Retina (tissue), 1 donor: ENCODE measurements around the gene KDM3A.

Experiments
- DNase-seq: peaks from one replicate; pipeline ENCODE4 v3.0.0-alpha.2; 2016

Gene KDM3A, protein sequence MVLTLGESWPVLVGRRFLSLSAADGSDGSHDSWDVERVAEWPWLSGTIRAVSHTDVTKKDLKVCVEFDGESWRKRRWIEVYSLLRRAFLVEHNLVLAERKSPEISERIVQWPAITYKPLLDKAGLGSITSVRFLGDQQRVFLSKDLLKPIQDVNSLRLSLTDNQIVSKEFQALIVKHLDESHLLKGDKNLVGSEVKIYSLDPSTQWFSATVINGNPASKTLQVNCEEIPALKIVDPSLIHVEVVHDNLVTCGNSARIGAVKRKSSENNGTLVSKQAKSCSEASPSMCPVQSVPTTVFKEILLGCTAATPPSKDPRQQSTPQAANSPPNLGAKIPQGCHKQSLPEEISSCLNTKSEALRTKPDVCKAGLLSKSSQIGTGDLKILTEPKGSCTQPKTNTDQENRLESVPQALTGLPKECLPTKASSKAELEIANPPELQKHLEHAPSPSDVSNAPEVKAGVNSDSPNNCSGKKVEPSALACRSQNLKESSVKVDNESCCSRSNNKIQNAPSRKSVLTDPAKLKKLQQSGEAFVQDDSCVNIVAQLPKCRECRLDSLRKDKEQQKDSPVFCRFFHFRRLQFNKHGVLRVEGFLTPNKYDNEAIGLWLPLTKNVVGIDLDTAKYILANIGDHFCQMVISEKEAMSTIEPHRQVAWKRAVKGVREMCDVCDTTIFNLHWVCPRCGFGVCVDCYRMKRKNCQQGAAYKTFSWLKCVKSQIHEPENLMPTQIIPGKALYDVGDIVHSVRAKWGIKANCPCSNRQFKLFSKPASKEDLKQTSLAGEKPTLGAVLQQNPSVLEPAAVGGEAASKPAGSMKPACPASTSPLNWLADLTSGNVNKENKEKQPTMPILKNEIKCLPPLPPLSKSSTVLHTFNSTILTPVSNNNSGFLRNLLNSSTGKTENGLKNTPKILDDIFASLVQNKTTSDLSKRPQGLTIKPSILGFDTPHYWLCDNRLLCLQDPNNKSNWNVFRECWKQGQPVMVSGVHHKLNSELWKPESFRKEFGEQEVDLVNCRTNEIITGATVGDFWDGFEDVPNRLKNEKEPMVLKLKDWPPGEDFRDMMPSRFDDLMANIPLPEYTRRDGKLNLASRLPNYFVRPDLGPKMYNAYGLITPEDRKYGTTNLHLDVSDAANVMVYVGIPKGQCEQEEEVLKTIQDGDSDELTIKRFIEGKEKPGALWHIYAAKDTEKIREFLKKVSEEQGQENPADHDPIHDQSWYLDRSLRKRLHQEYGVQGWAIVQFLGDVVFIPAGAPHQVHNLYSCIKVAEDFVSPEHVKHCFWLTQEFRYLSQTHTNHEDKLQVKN (N-terminal part only)

DNA sequence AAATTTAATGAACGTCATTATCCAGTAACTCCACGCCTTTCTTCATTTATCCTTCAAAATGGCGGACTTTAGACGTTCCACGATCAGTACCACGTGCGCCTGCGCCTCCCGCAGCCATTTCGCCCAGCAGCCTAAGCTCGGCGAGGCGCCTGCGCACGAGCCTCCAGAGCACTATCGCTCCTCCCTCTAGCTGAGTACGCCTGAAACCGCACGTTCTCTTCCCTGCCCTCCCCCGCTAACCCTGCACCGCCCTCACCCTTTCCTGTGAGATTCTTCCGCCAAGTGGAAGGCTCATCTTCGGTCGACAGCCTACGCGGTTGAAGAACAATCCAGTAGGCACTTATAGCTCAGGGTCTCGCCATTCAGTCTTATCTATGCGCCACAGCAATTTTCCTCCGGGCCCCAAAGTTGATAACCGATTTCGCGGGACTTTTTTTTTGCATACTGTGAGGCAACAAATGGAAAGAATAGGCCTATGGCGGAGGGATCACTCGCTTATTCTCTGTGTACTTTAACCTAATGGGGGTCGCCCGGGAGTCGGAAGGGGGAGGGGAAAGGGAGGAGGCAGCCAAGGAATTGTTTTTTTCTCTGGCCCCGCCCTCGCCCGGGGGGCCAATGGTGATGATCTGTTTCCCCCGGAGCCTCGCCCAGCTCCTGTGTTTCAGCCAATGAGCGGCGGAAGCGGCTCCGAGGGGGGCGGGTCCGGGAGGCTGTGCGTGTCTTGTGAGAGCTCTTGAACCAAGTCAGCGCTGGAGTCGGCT lies at the start of gene KDM3A:
Gene KDM3A (plus strand): TSS at position 741 of the 761 bp plus-strand sequence. CDS start 677 bp downstream, outside the sequence.
- peak; percentile 100 for DNase-seq

GRCh38 chr2:86392873-86393518 lies 48.2 kb upstream of the KDM3A start:
- no peak for DNase-seq

DNA sequence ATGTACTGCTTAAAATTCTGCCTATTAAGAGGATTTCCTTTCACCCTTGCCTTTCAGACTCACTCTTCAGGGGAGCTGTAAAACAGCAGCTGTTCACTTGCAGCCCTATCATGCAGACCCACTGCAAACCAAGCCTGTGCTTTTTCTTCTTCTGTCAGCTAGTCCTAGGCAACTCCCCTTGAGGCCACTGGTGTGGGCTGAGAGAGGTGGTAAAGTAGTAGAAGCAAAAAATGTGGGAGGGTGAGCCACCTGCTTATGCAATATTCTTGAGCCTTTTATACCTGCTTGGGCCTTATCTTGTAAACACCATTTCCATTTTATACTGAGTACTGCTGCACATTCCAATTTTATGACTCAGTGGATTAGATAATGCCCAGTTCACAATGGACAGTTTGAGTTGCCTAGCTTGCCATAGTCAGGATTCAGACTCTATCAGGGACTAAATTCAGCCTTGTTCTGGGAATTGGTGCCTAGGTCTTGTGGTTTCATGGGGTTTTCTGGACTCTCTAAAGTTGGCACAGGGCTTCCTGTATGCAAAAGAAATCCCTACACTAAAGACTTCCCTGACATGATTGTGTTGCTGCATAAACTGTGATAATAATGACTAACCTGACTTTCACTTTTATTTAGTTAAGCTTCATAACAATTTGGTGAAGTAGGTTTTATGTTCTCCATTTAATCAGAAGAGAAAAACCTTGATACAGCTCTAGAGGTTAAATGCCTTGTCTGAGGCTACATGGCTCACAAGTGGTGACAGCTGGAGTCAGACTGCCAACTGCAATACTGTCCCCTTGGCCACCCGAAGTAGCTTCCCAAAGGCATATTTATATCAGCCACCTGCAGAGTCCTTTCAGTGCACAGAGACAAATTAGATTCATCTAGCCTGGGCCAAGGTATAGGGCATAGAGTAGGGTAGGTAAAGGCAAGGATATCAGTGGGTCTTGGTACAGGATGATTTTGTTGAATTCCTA lies 47.4 kb upstream of the KDM3A start:
- no peak for DNase-seq

- DNase-seq: no peak
Measured at GRCh38 chr2:86396291-86396785, 44.8 kb upstream of the KDM3A start.

- DNase-seq: no peak
Measured at GRCh38 chr2:86397986-86398385, 43.2 kb upstream of the KDM3A start.

- DNase-seq: no peak
Measured at GRCh38 chr2:86398500-86399474, 42.4 kb upstream of the KDM3A start.

DNA sequence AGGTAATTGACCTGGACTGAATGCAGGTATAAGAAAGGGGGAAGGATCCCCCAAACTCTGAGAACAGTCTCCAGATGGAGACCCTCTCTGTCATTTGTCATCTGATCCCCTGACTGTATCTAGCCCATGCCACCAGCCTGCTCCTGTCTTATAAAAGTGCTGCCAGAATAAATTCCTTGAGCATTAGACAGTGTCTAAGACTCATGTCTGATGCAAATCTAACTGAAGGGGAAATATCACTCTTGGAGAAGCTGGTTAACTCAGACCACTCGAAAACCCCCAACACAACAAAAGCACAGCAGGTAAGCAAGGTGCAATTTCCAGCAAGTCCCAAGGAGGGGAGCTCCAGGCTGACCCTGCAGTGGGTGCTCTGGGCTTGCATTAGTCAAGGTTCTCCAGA lies 40.9 kb upstream of the KDM3A start:
- DNase-seq: no peak

DNA sequence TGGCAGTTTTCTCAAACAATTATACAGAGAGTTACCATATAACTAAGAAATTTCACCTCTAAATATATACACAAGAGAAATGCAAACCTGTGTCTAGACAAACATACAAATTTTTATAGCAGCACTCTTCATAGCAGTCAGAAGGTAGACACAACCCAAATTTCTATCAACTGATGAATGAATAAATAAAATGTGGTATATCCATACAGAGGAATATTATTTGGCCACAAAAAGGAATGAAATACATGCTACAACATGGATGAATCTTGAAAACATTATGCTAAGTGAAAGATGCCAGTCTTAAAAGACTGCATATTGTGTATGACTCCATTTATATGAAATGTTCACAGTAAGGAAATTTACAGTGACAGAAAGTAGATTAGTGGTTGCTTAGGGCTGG lies 30.6 kb upstream of the KDM3A start:
- DNase-seq: no peak

DNA sequence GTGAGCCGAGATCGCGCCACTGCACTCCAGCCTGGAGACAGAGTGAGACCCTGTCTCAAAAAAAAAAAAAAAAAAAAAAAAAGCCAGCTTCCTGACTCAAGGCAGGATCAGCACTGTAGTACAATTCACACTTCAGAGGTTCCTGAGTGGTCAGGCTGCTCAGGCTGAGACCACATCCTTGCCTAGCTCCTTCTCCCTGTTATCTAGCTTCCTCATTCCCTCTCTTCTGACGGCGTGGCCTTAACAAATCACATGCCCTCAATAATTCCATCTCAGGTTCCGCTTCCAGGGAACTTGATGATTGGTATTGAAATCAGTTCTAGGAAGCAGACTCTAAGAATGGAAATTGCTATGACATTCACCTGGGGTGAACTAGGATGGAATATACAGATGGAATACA lies 29.8 kb upstream of the KDM3A start:
- DNase-seq: no peak

DNA sequence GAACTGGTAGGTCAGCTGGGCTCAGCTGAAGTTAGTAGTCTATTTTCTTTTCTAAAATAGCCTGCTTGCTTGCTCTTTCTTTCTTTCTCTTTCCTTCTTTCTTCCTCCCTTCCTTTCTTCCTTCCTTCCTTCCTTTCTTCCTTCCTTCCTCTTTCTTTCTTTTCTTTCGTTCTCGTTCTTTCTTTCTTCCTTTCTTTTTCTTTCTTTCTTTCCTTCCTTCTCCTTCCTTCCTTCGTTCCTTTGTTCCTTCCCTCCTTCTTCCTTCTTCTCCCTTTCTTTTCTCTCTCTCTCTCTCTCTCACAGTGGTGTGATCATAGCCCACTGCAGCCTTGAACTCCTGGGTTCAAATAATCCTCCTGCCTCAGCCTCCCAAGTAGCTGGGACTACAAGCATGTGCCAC lies 29.2 kb upstream of the KDM3A start:
- no peak for DNase-seq

DNA sequence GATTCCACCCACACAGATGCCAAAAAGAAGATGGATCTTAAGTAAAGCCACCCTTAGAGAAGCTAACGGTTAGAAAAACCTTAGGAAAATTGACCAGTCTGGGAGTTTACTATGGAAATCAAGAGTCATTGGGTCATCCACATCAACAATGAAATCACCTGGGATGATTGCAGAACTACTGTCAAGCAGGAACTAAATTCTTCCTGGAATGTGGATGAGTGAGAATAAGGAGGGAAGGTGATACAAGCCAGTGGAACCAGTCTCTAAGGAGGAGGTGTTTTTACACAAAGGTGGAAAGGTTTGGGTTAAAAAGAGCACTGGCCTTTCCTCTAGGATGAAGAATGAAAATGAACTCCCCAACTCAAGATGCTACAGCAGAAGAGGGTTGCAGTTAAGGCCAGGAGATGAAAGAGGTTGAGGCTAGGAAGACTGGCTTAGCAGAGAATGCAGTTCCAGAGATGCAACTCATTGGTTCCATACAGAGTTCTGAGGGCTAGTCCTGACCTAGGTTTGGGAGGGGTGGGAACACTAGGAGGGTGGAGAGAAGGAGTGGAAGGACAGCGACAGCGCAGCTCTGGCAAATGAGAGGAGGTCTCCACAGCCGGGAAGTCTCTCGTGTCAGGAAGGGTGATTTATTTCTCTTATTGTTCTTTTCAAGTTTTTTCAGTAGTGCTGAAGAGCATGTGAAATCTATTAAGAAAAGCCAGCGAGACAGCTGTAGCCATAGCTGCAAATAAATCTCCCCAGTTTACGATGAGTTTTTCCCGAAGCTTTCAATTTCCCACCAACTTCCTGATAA lies 27.7 kb upstream of the KDM3A start:
- DNase-seq: no peak

- peak; percentile 33 for DNase-seq
Measured at GRCh38 chr2:86414996-86415395, 26.2 kb upstream of the KDM3A start.

DNA sequence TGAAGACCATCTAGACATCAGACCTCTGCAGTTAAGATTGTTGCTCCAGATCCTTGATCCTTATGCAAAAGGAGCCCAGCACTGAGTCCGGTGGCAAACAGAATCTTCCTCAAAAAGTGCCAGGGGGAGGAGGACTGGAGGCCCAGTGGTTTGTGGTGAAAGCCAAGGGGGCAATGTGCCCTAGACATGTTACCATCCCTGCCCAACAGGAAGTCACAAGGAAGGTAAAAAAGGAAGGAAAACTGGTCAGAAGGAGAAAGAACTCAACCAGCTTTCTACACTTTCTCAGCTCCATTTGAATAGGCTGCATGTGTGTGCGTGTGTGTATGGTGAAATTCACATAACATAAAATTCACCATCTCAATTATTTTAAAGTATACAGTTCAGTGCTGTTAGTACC lies 25.0 kb upstream of the KDM3A start:
- DNase-seq: no peak

- DNase-seq: no peak
Measured at GRCh38 chr2:86417961-86418360, 23.2 kb upstream of the KDM3A start.

GRCh38 chr2:86420913-86421312 lies 20.3 kb upstream of the KDM3A start:
- no peak for DNase-seq

DNA sequence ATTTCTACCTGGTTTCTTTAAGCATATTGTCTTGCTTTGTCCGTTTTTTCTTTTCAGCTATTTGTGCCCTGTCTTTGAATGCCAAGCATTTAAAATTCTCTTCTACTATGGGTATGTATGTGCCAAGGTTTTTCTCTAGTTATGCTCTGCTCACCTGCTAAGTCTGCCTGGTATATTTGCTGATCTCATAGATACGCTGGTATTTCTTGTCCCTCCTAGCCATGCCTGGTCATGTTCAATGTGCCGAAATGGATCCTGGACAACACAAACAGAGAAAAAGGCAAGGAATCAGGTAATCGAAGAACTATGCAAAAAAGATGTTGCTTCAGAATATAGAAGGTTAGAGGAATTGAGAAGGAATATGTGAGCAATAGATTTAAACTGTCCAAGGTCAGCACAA lies 14.9 kb upstream of the KDM3A start:
- DNase-seq: no peak

DNA sequence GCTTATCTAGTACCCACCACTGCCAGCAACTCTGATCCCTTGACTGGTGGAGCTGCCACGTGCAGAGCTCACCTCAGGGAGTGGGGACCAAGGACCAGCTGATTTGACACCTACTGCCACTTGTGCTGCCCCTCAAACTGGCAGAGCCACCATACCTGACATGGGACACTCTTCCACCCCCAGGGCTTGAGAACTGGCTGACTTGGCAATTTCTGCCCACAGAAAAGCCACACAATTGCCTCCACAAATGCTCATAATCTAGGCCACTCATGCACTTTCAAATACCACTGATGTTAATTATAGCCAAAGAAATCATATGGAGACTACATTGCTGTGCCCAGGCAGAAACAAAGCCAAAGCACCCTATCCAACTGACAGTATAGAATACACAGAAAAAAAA lies 11.8 kb upstream of the KDM3A start:
- no peak for DNase-seq

DNA sequence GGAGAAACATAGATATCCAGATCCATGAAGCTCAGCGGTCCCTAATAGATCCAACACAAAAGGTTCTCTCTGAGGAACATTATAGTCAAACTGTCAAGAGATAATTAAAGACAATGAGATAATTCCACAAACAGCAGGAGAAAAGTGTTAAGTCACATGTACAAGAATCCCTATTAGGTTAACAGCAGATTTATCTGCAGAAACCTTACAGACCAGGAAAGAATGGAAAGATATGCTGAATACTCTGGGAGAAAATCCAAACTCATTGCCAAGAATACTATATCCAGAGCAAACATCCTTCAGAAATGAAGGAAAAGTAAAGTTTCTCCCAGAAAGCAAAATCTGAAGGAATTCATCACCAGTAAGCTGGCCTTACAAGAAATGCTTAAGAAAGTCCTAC lies 10.8 kb upstream of the KDM3A start:
- no peak for DNase-seq
